Neural cell (in vitro differentiated cells): Measurements from ENCODE around the gene ADRB2.

Experiments
- CTCF ChIP-seq: fragments of 450-650 bp; IDR thresholded peaks from 2 replicates; pipeline ENCODE4 v1.5.1; 2014; ENCODE audit warnings: antibody characterized with exemption, mild to moderate bottlenecking, moderate library complexity; ENCODE audit not compliant: poor library complexity, severe bottlenecking
- EP300 ChIP-seq: fragments of 450-650 bp; conservative IDR thresholded peaks from 2 replicates; pipeline ENCODE4 v1.6.1; 2014; ENCODE audit warnings: antibody characterized with exemption, mild to moderate bottlenecking, moderate library complexity; ENCODE audit not compliant: poor library complexity, severe bottlenecking
- EZH2 ChIP-seq: fragments of 200-600, 300-800 bp; shearing (Covaris generic), sonication (generic); IDR thresholded peaks from 2 replicates; pipeline ENCODE4 v1.6.1; 2014; ENCODE audit warnings: antibody characterized with exemption, low read length, borderline replicate concordance, mild to moderate bottlenecking; ENCODE audit not compliant: insufficient read depth, poor library complexity, severe bottlenecking
- MXI1 ChIP-seq: fragments of 450-650 bp; conservative IDR thresholded peaks from 2 replicates; pipeline ENCODE4 v1.6.1; 2014; ENCODE audit warnings: antibody characterized with exemption, mild to moderate bottlenecking; ENCODE audit not compliant: poor library complexity, severe bottlenecking
- POLR2AphosphoS5 ChIP-seq: IDR thresholded peaks from 2 replicates; pipeline ENCODE4 v1.6.1; 2012
- RAD21 ChIP-seq: fragments of 450-650 bp; conservative IDR thresholded peaks from 2 replicates; pipeline ENCODE4 v1.6.1; 2014; ENCODE audit warnings: antibody characterized with exemption, mild to moderate bottlenecking, moderate library complexity
- REST ChIP-seq: IDR thresholded peaks from 2 replicates; pipeline ENCODE4 v1.6.1; 2012; ENCODE audit warnings: borderline replicate concordance
- TAF1 ChIP-seq: IDR thresholded peaks from 2 replicates; pipeline ENCODE4 v1.6.1; 2012; ENCODE audit warnings: low read depth

GRCh38 chr5:148850836-148851235, 24.4 kb downstream of the ADRB2 start:
- no peak for TF ChIP-seq CTCF
- no peak for TF ChIP-seq EP300
- TF ChIP-seq EZH2 = no peak
- no peak for TF ChIP-seq MXI1
- no peak for TF ChIP-seq POLR2AphosphoS5
- TF ChIP-seq TAF1 = no peak
- no peak for TF ChIP-seq REST
- no peak for TF ChIP-seq RAD21
